A549 treated with DMSO at 1 μM for 4 hours (cell line): Measurements from ENCODE around the gene B3GAT1. TPM values are rescaled to one million over a fixed set of nuclear protein-coding genes. Genes with fewer than 3 reads are reported as not detected.

ENCODE experiments used
- total RNA-seq: library from RNA; stranded (reverse); fragments of 200-300 nt; extraction: Qiagen RNA extraction; gene quantifications from 5 replicates; pipeline ENCODE4 v1.2.3, GENCODE V29; 2022; ENCODE audit warnings: low read depth

B3GAT1 gene
- total RNA-seq: 0.05 TPM in 1 of 5 replicates, not detected in the others

GRCh38 chr11:134412203-134413042 is at the start of gene B3GAT1:
B3GAT1 (minus strand) TSS chr11:134412242; CDS start chr11:134387659, 24,583 bp downstream.

GRCh38 chr11:134331354-134332188 is 80.5 kb downstream of the B3GAT1 start, which contains the start of gene GLB1L2:
GLB1L2 (plus strand) TSS chr11:134331988; CDS start chr11:134332062, 74 bp downstream.

Other genes with a start within 250 kb of the B3GAT1 start
- 22.5 to 31.0 TPM (median 29.4 TPM) in 5 replicates for gene NCAPD3, start 188.3 kb downstream of the B3GAT1 start, total RNA-seq
- gene VPS26B, start 187.6 kb downstream of the B3GAT1 start, total RNA-seq: 19.1 to 22.5 TPM (median 21.7 TPM) in 5 replicates
- 16.7 to 18.4 TPM (median 16.9 TPM) in 5 replicates for gene THYN1, start 158.9 kb downstream of the B3GAT1 start, total RNA-seq
- gene ACAD8, start 158.7 kb downstream of the B3GAT1 start, total RNA-seq: 8.3 to 9.6 TPM (median 9.2 TPM) in 5 replicates
- 0.04 TPM in 1 of 5 replicates, not detected in the others for gene GLB1L3, start 135.9 kb downstream of the B3GAT1 start, total RNA-seq
- gene GLB1L2, start 80.3 kb downstream of the B3GAT1 start, total RNA-seq: 2.1 to 2.4 TPM (median 2.2 TPM) in 5 replicates